Measurements from ENCODE around the gene PAK1.
"Not testable (repeated sequence)": the region's sequence is repeated elsewhere in the genome, so short reads cannot be mapped to it uniquely, and the experiment has no call there.

Gene PAK1

GRCh38 chr11:77502346-77502905, 28.5 kb upstream of the PAK1 start:
- H3K27me3 Mint-ChIP-seq, result peaks cover 10% of the 10 kb centered on the region
- H3K4me1 Mint-ChIP-seq, result peaks cover 4% of the 10 kb centered on the region
- DNase-seq, result no peak
- H3K4me3 Mint-ChIP-seq, result no peak overlapping the region
- no peaks in the 10 kb centered on the region for H3K36me3 Mint-ChIP-seq (ENCODE audit: low read depth)
- no peak overlapping the region for H3K27ac Mint-ChIP-seq
- no peak for ATAC-seq
- no peaks in the 10 kb centered on the region for H3K9me3 Mint-ChIP-seq

- H3K4me1 Mint-ChIP-seq, result peaks cover 10% of the 10 kb centered on the region
- DNase-seq (no peak), ATAC-seq (no peak)
- no peaks in the 10 kb centered on the region for H3K36me3 Mint-ChIP-seq (ENCODE audit: low read depth)
- no peak overlapping the region for H3K4me3 Mint-ChIP-seq
- H3K27ac Mint-ChIP-seq, result no peak overlapping the region
- H3K9me3 Mint-ChIP-seq, result no peaks in the 10 kb centered on the region
- peaks cover 10% of the 10 kb centered on the region for H3K27me3 Mint-ChIP-seq
Observed at GRCh38 chr11:77501758-77502157, 27.9 kb upstream of the PAK1 start.

DNA sequence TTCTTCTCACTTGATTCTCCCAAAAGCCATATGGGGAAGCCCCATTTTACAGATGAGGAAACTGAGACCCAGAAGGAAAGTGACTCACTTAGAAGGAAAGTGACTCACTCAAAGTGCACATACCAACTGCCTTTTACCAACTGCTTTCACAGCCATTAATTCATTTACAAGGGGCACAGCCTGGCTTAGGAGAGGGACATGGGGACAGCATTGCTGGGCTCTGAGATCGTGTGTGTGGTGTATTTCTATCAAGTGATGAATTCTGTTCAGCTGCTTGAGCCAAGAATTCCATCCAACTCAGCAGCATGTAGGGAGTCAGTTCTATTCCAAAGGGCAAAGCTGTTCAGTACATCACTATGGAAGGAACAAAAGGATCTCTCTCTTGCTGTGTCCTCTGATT, 23.5 kb upstream of the PAK1 start:
- no peak overlapping the region for H3K27ac Mint-ChIP-seq
- H3K9me3 Mint-ChIP-seq, result no peaks in the 10 kb centered on the region
- H3K4me1 Mint-ChIP-seq, result peaks cover 10% of the 10 kb centered on the region
- no peak overlapping the region for H3K4me3 Mint-ChIP-seq
- peaks cover 8% of the 10 kb centered on the region for H3K27me3 Mint-ChIP-seq
- ATAC-seq, result peak; percentile 81
- no peaks in the 10 kb centered on the region for H3K36me3 Mint-ChIP-seq (ENCODE audit: low read depth)
- DNase-seq, result no peak

- Mint-ChIP-seq H3K27me3 (peaks cover 12% of the 10 kb centered on the region), H3K27ac (no peak overlapping the region), H3K4me3 (no peak overlapping the region), H3K36me3 (ENCODE audit: low read depth) (no peaks in the 10 kb centered on the region), H3K9me3 (no peaks in the 10 kb centered on the region), H3K4me1 (peaks cover 9% of the 10 kb centered on the region)
- no peak for DNase-seq
- no peak for ATAC-seq
Observed at GRCh38 chr11:77495526-77495925, 21.6 kb upstream of the PAK1 start.

DNA sequence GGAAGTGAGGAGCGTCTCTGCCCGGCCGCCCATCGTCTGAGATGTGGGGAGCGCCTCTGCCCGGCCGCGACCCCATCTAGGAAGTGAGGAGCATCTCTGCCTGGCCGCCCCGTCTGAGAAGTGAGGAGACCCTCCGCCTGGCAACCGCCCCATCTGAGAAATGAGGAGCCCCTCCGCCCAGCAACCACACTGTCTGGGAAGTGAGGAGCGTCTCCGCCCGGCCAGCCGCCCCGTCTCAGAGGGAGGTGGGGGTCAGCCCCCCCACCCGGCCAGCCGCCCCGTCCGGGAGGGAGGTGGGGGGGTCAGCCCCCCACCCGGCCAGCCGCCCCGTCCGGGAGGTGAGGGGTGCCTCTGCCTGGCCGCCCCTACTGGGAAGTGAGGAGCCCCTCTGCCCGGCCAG, 16.1 kb upstream of the PAK1 start:
- H3K36me3 Mint-ChIP-seq (ENCODE audit: low read depth); DNase-seq; H3K27ac Mint-ChIP-seq; H3K27me3 Mint-ChIP-seq; ATAC-seq; H3K4me1 Mint-ChIP-seq; H3K9me3 Mint-ChIP-seq; H3K4me3 Mint-ChIP-seq: not testable (repeated sequence)

GRCh38 chr11:77487790-77488189, 13.9 kb upstream of the PAK1 start:
- no peak for ATAC-seq

GRCh38 chr11:77479746-77480352, 6.0 kb upstream of the PAK1 start:
- Mint-ChIP-seq H3K36me3 (ENCODE audit: low read depth) (no peaks in the 10 kb centered on the region), H3K27me3 (peaks cover 7% of the 10 kb centered on the region), H3K4me3 (no peak overlapping the region), H3K4me1 (no peaks in the 10 kb centered on the region), H3K9me3 (no peaks in the 10 kb centered on the region), H3K27ac (no peak overlapping the region)
- DNase-seq (no peak), ATAC-seq (no peak)

More at GRCh38 chr11:77487790-77488189, 13.9 kb upstream of the PAK1 start:
- Mint-ChIP-seq H3K4me1 (no peaks in the 10 kb centered on the region), H3K36me3 (ENCODE audit: low read depth) (no peaks in the 10 kb centered on the region), H3K9me3 (no peaks in the 10 kb centered on the region), H3K4me3 (no peak overlapping the region), H3K27ac (no peak overlapping the region), H3K27me3 (peaks cover 7% of the 10 kb centered on the region)
- DNase-seq, result no peak

DNA sequence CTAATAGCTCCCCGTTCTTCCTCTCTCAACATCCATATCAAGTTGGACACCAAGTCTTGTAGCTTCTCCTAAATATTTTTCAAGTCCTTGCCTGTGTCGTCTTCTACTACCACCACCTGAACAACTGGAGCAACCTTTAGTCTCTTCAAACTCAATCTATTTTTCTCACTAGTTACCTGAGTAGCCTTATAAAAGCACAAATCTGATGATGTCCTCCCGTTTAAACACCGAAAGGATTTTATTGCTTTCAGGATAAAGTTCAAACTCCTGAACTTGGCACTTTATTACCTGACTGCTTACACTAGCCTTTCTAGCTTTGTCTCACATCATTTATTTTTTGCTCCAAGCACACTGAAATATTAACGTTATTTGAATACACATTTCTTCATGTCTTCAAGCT, 1.3 kb upstream of the PAK1 start:
- peak overlapping the region; percentile 24 for H3K4me3 Mint-ChIP-seq
- H3K27me3 Mint-ChIP-seq, result peaks cover 13% of the 10 kb centered on the region
- no peak for DNase-seq

GRCh38 chr11:77474684-77475060, 778 bp upstream of the PAK1 start:
- Mint-ChIP-seq H3K4me1 (peaks cover 17% of the 10 kb centered on the region), H3K27me3 (peaks cover 13% of the 10 kb centered on the region), H3K9me3 (no peaks in the 10 kb centered on the region), H3K36me3 (ENCODE audit: low read depth) (no peaks in the 10 kb centered on the region), H3K4me3 (peak overlapping the region; percentile 81), H3K27ac (peak overlapping the region; percentile 79)
- DNase-seq, result no peak
- no peak for ATAC-seq

More for the DNA sequence above, 1.3 kb upstream of the PAK1 start:
- no peaks in the 10 kb centered on the region for H3K9me3 Mint-ChIP-seq
- H3K36me3 Mint-ChIP-seq (ENCODE audit: low read depth), result no peaks in the 10 kb centered on the region
- H3K27ac Mint-ChIP-seq, result no peak overlapping the region
- peaks cover 16% of the 10 kb centered on the region for H3K4me1 Mint-ChIP-seq
- ATAC-seq, result no peak

DNA sequence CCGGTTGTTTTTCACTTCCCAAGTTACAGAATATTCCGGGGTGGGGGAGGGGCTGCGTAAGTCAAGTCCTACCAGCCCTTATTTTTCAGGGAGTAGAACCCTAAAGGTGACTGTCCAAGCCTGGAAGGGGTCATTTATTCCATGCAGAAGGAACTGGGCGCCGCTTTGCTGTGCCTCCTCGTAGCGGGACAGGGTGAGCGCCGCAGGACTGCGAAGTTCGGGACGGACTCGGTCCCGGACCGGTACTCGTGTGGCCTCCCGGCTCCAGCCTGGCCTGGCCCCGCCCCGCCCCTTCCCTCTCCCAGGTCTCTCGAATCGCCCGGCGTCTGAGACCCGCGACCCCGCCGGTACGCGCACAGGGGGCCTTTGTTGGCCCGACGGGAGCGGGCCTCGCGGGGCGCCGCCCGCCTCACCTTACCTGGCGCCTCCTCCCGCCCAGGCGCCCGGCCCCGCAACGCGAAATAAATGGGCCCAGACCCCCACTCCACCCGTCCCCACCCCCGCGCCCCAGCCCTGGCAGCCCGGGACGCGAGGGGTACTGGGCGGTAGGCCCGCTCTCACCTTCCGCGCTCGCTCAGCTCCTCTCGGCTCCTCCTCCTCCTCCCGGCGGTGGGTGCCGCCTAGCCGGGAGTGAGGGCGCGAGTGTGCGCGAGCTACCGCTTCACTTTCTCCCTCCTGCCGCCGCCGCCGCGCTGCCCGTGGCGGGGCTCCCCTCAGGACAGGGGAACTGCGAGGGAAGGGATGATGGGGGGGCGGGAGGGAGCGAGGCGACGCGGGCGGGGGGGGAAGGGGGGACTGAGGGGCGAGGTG, 698 bp downstream of the PAK1 start:
- H3K4me3 Mint-ChIP-seq, result peak overlapping the region; percentile 73
- no peaks in the 10 kb centered on the region for H3K36me3 Mint-ChIP-seq (ENCODE audit: low read depth)
- peaks cover 17% of the 10 kb centered on the region for H3K4me1 Mint-ChIP-seq
- ATAC-seq (peak; percentile 72), DNase-seq (peak; percentile 54)
- H3K27me3 Mint-ChIP-seq, result peaks cover 13% of the 10 kb centered on the region
- H3K9me3 Mint-ChIP-seq, result no peaks in the 10 kb centered on the region
- H3K27ac Mint-ChIP-seq, result no peak overlapping the region

GRCh38 chr11:77471558-77472193, 2.2 kb downstream of the PAK1 start:
- Mint-ChIP-seq H3K4me3 (peak overlapping the region; percentile 68), H3K27me3 (peaks cover 13% of the 10 kb centered on the region), H3K27ac (no peak overlapping the region), H3K9me3 (no peaks in the 10 kb centered on the region), H3K4me1 (peaks cover 17% of the 10 kb centered on the region), H3K36me3 (ENCODE audit: low read depth) (no peaks in the 10 kb centered on the region)
- DNase-seq (peak; percentile 23), ATAC-seq (no peak)

GRCh38 chr11:77470971-77471370, 2.9 kb downstream of the PAK1 start:
- no peaks in the 10 kb centered on the region for H3K9me3 Mint-ChIP-seq
- ATAC-seq, result no peak

DNA sequence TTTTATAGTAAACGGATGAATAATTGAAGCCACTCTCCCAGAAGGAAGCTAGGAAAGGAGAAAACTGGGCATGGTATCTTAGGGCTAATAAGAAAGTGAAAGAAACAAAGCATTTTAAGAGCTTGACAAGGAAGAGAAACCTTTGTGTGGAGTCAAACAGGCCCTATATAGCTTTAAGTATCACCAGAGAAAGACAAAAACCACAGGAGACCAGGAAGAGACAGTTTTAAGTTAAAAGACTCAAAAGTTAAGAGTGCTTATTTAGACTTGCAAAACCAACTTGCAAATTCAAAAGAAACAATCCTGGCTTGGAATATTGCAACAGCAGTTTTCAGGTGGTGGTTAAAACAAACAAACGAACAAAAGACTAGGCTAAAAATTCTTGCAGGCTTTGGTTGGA, 3.4 kb downstream of the PAK1 start:
- Mint-ChIP-seq H3K27me3 (peaks cover 13% of the 10 kb centered on the region), H3K27ac (no peak overlapping the region), H3K9me3 (no peaks in the 10 kb centered on the region), H3K4me1 (peaks cover 17% of the 10 kb centered on the region), H3K4me3 (no peak overlapping the region), H3K36me3 (ENCODE audit: low read depth) (no peaks in the 10 kb centered on the region)
- ATAC-seq (no peak), DNase-seq (no peak)

More at GRCh38 chr11:77470971-77471370, 2.9 kb downstream of the PAK1 start:
- no peak for DNase-seq
- Mint-ChIP-seq H3K4me1 (peaks cover 17% of the 10 kb centered on the region), H3K36me3 (ENCODE audit: low read depth) (no peaks in the 10 kb centered on the region), H3K27ac (no peak overlapping the region), H3K4me3 (no peak overlapping the region), H3K27me3 (peaks cover 13% of the 10 kb centered on the region)

DNA sequence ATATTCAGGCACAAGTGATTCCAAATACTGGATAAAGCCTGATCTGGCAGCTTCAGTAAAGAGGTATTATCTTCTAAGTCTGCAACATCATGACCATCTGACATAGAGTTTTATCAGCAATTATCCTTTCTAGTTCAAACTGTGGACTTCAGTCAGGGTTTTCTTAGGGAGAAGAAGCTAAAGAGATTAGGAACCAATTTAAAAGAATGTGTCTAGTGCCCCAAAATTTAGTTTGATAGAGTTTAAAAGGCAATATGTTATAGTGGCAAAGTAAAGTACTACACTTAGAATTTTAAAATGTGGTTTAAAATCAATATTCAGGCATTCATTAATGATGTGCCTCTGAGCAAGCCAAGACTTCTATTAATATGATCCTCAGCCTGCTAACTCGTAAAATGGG, 5.4 kb downstream of the PAK1 start:
- H3K9me3 Mint-ChIP-seq, result no peaks in the 10 kb centered on the region
- DNase-seq (no peak), ATAC-seq (no peak)
- H3K4me3 Mint-ChIP-seq, result no peak overlapping the region
- H3K27ac Mint-ChIP-seq, result no peak overlapping the region
- H3K4me1 Mint-ChIP-seq, result peaks cover 12% of the 10 kb centered on the region
- no peaks in the 10 kb centered on the region for H3K36me3 Mint-ChIP-seq (ENCODE audit: low read depth)
- peaks cover 6% of the 10 kb centered on the region for H3K27me3 Mint-ChIP-seq

- no peak overlapping the region for H3K4me3 Mint-ChIP-seq
- H3K27ac Mint-ChIP-seq, result no peak overlapping the region
- DNase-seq (no peak), ATAC-seq (no peak)
- H3K9me3 Mint-ChIP-seq, result no peaks in the 10 kb centered on the region
- H3K4me1 Mint-ChIP-seq, result peaks cover 12% of the 10 kb centered on the region
- peaks cover 6% of the 10 kb centered on the region for H3K27me3 Mint-ChIP-seq
- no peaks in the 10 kb centered on the region for H3K36me3 Mint-ChIP-seq (ENCODE audit: low read depth)
Observed at GRCh38 chr11:77467993-77468392, 5.9 kb downstream of the PAK1 start.
